Glutamatergic neuron (in vitro differentiated cells): ENCODE data around the gene ROR2. TPM values are rescaled to one million over a fixed set of nuclear protein-coding genes. Genes with fewer than 3 reads are reported as not detected.

Source experiments
- DNase-seq: peaks from one replicate; pipeline ENCODE4 v3.0.0; 2022
- H3K27ac Mint-ChIP-seq: one replicate; pipeline ENCODE4 v1.8.0; 2020; ENCODE audit warnings: mild to moderate bottlenecking, mixed read lengths, inconsistent platforms; ENCODE audit not compliant: unreplicated experiment
- H3K27me3 Mint-ChIP-seq: one replicate; pipeline ENCODE4 v1.8.0; 2020; ENCODE audit warnings: mild to moderate bottlenecking, moderate library complexity, mixed read lengths, inconsistent platforms; ENCODE audit not compliant: unreplicated experiment
- H3K36me3 Mint-ChIP-seq: one replicate; pipeline ENCODE4 v1.8.0; 2020; ENCODE audit warnings: mild to moderate bottlenecking, mixed read lengths, inconsistent platforms; ENCODE audit not compliant: unreplicated experiment
- H3K4me1 Mint-ChIP-seq: one replicate; pipeline ENCODE4 v1.8.0; 2020; ENCODE audit warnings: mild to moderate bottlenecking, low read depth, mixed read lengths, inconsistent platforms; ENCODE audit not compliant: unreplicated experiment
- H3K4me3 Mint-ChIP-seq: one replicate; pipeline ENCODE4 v1.8.0; 2020; ENCODE audit warnings: mild to moderate bottlenecking, mixed read lengths, inconsistent platforms; ENCODE audit not compliant: unreplicated experiment
- H3K9me3 Mint-ChIP-seq: one replicate; pipeline ENCODE4 v1.8.0; 2020; ENCODE audit warnings: mild to moderate bottlenecking, moderate library complexity, mixed read lengths, inconsistent platforms; ENCODE audit not compliant: unreplicated experiment
- total RNA-seq: library from RNA; stranded (reverse); fragmentation: NEBNext Ultra II Directional; extraction: Animal tissue kit (Norgen Biotek cat#: 25700); gene quantifications from one replicate; pipeline ENCODE4 v1.2.1, GENCODE V29; 2021; ENCODE audit not compliant: unreplicated experiment
- TF ChIP-seq, protein P1 (sequence below): fragments of 200-600 bp; sonication (generic); IDR thresholded peaks from one replicate; pipeline ENCODE4 v1.5.0; 2021; ENCODE audit not compliant: partially characterized antibody, unreplicated experiment

ROR2 gene
- total RNA-seq, 1 donor from 2014 or later: 51.1 TPM

DNA sequence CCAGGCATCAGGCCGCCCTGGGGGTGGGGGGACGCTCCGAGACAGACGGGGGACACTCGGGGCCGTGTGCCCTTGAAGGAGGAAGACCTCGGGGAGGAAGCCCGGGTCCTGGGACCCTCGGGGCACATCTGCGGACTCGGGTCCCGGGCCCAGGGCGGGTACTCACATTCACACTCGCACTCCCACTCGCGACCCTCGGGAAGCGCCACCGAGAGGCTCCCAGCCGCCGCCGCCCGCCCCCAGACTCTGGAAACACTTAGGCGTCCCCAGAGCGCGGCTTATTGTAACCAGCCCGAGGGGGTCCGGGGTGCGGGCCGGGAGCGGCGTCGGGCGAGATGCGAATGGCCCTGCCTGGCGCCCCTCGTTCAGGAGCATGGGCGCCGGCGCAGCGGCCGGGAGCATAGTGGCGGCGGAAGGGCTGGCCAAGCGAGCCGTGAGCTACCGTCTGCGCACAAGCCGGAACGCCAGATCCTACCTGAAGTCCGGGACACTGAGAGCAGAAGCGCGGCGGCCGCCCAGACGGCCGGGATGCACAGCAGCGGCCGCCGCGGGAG lies 559 bp downstream of the ROR2 start:
- Mint-ChIP-seq H3K36me3 (no peaks in the 10 kb centered on the region), H3K27me3 (peaks cover 10% of the 10 kb centered on the region)

DNA sequence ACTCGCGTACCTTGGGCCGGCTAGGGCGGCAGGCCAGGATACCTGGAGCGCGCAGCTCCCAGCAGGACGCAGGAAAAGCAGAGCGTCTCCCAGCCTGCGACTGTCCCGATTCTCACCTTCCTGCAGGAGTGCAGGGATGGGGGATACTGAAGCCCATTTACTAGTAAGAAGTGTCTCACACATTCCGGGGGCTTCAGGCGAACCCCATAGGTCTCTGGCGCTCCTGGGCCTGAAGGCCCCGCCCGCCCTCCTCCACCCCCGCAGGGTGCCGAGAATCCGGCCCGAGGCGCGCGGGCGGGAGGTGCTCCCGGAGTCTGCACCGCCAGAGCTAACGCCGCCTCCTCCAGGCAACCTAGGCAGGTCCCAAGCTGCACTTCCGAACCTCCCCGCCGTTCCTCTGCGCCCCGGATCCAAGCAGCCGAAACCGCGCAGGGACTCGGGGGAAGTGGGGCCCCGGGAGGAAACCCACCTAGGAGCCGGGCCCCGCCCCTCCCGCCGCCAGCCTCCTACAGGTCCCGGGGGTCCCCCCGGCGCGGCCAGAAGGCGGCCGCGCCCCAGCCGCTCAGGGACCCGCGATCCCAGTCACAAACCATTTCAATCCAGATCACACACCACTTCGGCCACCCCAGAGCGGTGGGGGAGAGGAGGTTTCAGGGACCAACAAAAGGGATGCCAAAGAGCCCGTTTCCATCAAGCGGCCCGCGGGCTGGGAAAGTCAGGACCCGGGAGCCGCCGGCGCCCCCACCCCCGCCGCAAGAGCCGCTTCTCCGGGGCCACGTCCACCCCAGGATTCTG lies 1.2 kb downstream of the ROR2 start:
- peaks cover 10% of the 10 kb centered on the region for H3K27me3 Mint-ChIP-seq
- H3K27ac Mint-ChIP-seq: peak overlapping the region; percentile 85
- TF ChIP-seq, protein P1, sequence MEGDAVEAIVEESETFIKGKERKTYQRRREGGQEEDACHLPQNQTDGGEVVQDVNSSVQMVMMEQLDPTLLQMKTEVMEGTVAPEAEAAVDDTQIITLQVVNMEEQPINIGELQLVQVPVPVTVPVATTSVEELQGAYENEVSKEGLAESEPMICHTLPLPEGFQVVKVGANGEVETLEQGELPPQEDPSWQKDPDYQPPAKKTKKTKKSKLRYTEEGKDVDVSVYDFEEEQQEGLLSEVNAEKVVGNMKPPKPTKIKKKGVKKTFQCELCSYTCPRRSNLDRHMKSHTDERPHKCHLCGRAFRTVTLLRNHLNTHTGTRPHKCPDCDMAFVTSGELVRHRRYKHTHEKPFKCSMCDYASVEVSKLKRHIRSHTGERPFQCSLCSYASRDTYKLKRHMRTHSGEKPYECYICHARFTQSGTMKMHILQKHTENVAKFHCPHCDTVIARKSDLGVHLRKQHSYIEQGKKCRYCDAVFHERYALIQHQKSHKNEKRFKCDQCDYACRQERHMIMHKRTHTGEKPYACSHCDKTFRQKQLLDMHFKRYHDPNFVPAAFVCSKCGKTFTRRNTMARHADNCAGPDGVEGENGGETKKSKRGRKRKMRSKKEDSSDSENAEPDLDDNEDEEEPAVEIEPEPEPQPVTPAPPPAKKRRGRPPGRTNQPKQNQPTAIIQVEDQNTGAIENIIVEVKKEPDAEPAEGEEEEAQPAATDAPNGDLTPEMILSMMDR: peak; percentile 60
- peak; percentile 79 for DNase-seq
- peaks cover 4% of the 10 kb centered on the region for H3K9me3 Mint-ChIP-seq
- peak overlapping the region; percentile 93 for H3K4me3 Mint-ChIP-seq
- peaks cover 31% of the 10 kb centered on the region for H3K4me1 Mint-ChIP-seq
- H3K36me3 Mint-ChIP-seq: no peaks in the 10 kb centered on the region

More for the DNA sequence above, 559 bp downstream of the ROR2 start:
- Mint-ChIP-seq H3K27ac (no peak overlapping the region), H3K4me3 (peak overlapping the region; percentile 73), H3K9me3 (peaks cover 4% of the 10 kb centered on the region), H3K4me1 (peaks cover 28% of the 10 kb centered on the region)
- TF ChIP-seq, protein P1: no peak
- peak; percentile 63 for DNase-seq

DNA sequence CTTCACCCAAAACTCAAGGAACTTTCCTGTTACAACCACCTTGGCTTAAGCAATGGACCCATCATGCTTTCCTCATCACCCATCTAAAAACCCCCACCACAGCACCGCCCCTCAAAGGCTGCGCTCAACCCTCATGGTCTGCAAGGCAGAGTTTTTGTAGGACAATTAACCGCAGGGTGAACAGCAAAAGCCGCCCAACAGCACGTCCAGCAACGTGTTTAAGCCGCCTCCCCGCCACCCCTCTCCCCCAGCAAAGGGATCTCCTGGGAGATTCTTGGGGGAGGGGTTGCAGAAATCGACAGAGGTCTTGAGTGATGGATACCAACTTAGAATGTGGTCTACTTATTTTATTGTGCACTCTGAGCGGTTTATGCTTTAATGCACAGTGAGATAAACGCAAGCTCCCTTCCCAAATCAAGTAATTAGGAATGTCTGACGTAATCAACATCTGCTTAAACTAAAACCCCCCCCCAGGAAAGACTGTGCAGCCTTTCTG lies 1.9 kb downstream of the ROR2 start:
- Mint-ChIP-seq H3K27ac (peak overlapping the region; percentile 85), H3K4me3 (peak overlapping the region; percentile 93), H3K9me3 (peaks cover 4% of the 10 kb centered on the region), H3K36me3 (peaks cover 5% of the 10 kb centered on the region), H3K4me1 (peaks cover 36% of the 10 kb centered on the region), H3K27me3 (peaks cover 10% of the 10 kb centered on the region)
- peak; percentile 45 for DNase-seq
- TF ChIP-seq, protein P1: no peak

DNA sequence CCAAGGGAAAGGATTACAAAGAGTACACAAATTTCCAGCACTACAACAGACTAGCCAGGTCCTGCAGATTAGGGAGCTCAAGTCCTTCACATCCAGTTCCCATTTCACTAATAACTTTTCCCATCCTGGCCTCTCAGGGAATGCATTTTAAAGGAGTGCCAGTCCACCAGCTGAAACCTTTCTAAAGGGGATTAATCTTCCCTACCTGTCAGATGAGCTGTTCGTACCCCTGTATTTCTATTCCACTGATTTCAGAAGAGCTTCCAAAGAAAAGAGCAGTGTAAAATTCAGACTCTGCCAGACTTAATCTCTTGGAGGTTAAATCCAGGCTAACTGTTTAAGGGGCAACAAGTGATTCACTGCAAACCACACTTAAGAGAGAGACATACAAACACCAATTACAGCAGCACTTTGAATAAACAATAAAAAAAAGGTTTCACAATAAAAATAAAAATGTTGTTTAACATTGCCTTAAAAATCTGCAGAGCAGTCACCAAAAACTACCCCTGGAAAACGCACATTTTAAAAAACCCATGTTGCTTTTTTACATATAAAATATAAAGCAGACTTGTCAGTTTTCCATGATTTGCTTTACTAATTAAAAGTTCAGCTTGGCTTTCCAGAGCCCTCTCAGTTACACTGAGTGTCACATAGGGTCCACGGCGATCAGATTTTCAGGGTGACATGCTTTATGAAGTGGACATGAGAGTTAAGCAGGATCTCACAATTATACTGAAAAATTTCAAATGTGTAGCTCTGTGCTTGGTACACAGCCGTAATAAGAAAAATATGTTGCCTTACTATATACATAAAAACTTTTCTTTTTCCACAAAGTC lies 3.2 kb downstream of the ROR2 start:
- no peak for DNase-seq
- H3K4me3 Mint-ChIP-seq: peak overlapping the region; percentile 67
- TF ChIP-seq, protein P1: no peak
- H3K36me3 Mint-ChIP-seq: peaks cover 6% of the 10 kb centered on the region
- H3K4me1 Mint-ChIP-seq: peaks cover 43% of the 10 kb centered on the region
- H3K27me3 Mint-ChIP-seq: peaks cover 13% of the 10 kb centered on the region
- no peak overlapping the region for H3K27ac Mint-ChIP-seq
- peaks cover 4% of the 10 kb centered on the region for H3K9me3 Mint-ChIP-seq
